Heart left ventricle (tissue), 16 donors: ENCODE results near the gene SETBP1. TPM values are rescaled to one million over a fixed set of nuclear protein-coding genes. Genes with fewer than 3 reads are reported as not detected.

ENCODE experiments used
- ATAC-seq, 4 donors: fragments of 200-7000 bp; cut with Tn5 transposase; one replicate each; pipeline ENCODE4 v1.9.1; 2020 to 2022; ENCODE audit warnings: moderate library complexity in 4 of 4, mild to moderate bottlenecking in 3 of 4, moderate number of reproducible peaks in 1 of 4
- DNase-seq, 5 donors: peaks; one replicate each; pipeline ENCODE4 v3.0.0-alpha.2; 2020
- H3K27ac ChIP-seq, 12 donors: fragments of 200-600 bp; sonication (generic) in 4 of 12; one replicate each; pipeline versions ENCODE4 v1.5.0 to v1.8.0; 2016 to 2022; ENCODE audit warnings: mild to moderate bottlenecking in 2 of 12
- H3K27me3 ChIP-seq, 9 donors: fragments of 200-600 bp; sonication (generic) in 2 of 9; one replicate each; pipeline versions ENCODE4 v1.5.1 to v1.8.0; 2016 to 2022; ENCODE audit warnings: mild to moderate bottlenecking in 3 of 9
- H3K36me3 ChIP-seq, 9 donors: fragments of 200-600 bp; sonication (generic) in 2 of 9; one replicate each; pipeline versions ENCODE4 v1.5.0 to v1.8.0; 2018 to 2022; ENCODE audit warnings: mild to moderate bottlenecking in 2 of 9
- H3K4me1 ChIP-seq, 12 donors: fragments of 200-600 bp; sonication (generic) in 4 of 12; one replicate each; pipeline versions ENCODE4 v1.5.0 to v1.8.0; 2016 to 2022; ENCODE audit warnings: mild to moderate bottlenecking in 3 of 12
- H3K4me3 ChIP-seq, 12 donors: fragments of 200-600 bp; sonication (generic) in 4 of 12; one replicate each; pipeline versions ENCODE4 v1.5.0 to v1.8.0; 2017 to 2022; ENCODE audit warnings: mild to moderate bottlenecking in 9 of 12, moderate library complexity in 4 of 12
- H3K9me3 ChIP-seq, 12 donors: fragments of 200-600 bp; sonication (generic) in 4 of 12; one replicate each; pipeline versions ENCODE4 v1.5.0 to v1.8.0; 2016 to 2022; ENCODE audit warnings: mild to moderate bottlenecking in 1 of 12
- CTCF ChIP-seq, 12 donors: fragments of 200-600 bp; sonication (generic) in 4 of 12; IDR thresholded peaks; one replicate each; pipeline versions ENCODE4 v1.5.0 to v1.8.0; 2018 to 2022; ENCODE audit warnings: antibody characterized with exemption in 12 of 12, mild to moderate bottlenecking in 5 of 12
- POLR2A ChIP-seq, 2 donors: fragments of 450-650 bp; IDR thresholded peaks; one replicate each; pipeline ENCODE4 v1.6.1; 2017; ENCODE audit warnings: antibody characterized with exemption in 2 of 2, mild to moderate bottlenecking in 2 of 2, moderate library complexity in 2 of 2
- WGBS, 4 donors: extraction: QIAGEN DNeasy Blood & Tissue Kit in 2 of 4; methylation state at CpG; one replicate each; pipeline versions ENCODE4 v1.1.5 to v1.1.7; 2013 to 2018; 5-methylcytosine and 5-hydroxymethylcytosine counted together
- intact Hi-C, 10 donors: fragments of 100-400 bp; cut with DNase I; formaldehyde crosslinking; loops; one replicate each; pipeline versions ENCODE4 v1.11.1 to v1.14.2; 2022
- polyA plus RNA-seq, 2 donors: library from polyadenylated mRNA; stranded (reverse); fragments of 200-250 nt; gene quantifications; one replicate each; pipeline ENCODE4 v1.2.3, GENCODE V29; 2013
- total RNA-seq, 9 donors: library from RNA; depleted of rRNA in 2 of 9; stranded (reverse); fragments of >200 nt in 2 of 9; fragmentation: NEBNext Ultra II Directional in 3 of 9; extraction: Animal tissue kit (Norgen Biotek cat#: 25700) in 3 of 9; gene quantifications; one replicate each; pipeline versions ENCODE4 v1.1.0 to v1.2.4, GENCODE V29; 2016 to 2023
- donor health status: ischemic (EF 13 %, LVEDD 7.1; RV severe dilation, severe dysfunction).
- donor health status: healthy with polysubstance abuse.
- donor health status: DM: no; HTN: yes; CAD: no.
- donor health status: DM: no; HTN: no; CAD: no.
- donor health status: ischemic (EF 25% LVEDD 6.9; RV normal size, moderate dysfunction).
- donor health status: ischemic (EF 25% LVEDD 5.7; RV mildly dilated, moderate dysfunction).
- donor health status: healthy.
- donor health status: DM: yes; HTN: yes; CAD: no.
- donor health status: ischemic (EF 35%, LVEDD 5.7; RV mildly dilated, moderate dysfunction).
- donor health status: nonischemic (EF 11% LVEDD 7.7; RV severe dilation, severe dysfunction).
- donor health status: DM: yes; HTN: yes; CAD: no.
- donor health status: PGD.
- donor health status: ischemic (EF 29% LVEDD 5.4; RV normal size, mild dysfunction).
- donor health status: nonischemic (EF 23%, LVEDD 6.1; RV moderate dilation, normal function).

Gene SETBP1
- total and polyA plus RNA-seq, 11 donors = 1.2 to 10.6 (median 5.5) TPM

- TF ChIP-seq CTCF (IDR thresholded peaks at IDR 0.05) = no peak
- H3K4me3 ChIP-seq = no peak overlapping the region
- ATAC-seq (no peak), DNase-seq (no peak)
- peaks cover 0 to 68% (median 24%) of the 10 kb centered on the region in 12 donors for H3K4me1 ChIP-seq
- no peak overlapping the region for H3K27ac ChIP-seq
- 93 to 98% (median 95%) methylated on average over 4 of the region's 4 CpGs for WGBS, 4 donors
- H3K36me3 ChIP-seq = no peaks in the 10 kb centered on the region
- intact Hi-C loops = no loop called here
- no peaks in the 10 kb centered on the region for H3K9me3 ChIP-seq
- H3K27me3 ChIP-seq = no peaks in the 10 kb centered on the region
Measured at GRCh38 chr18:44767807-44768206, 87.1 kb downstream of the SETBP1 start.

GRCh38 chr18:44770641-44771040 lies 90.0 kb downstream of the SETBP1 start:
- H3K4me1 ChIP-seq = peaks cover 0 to 58% (median 20%) of the 10 kb centered on the region in 12 donors
- ATAC-seq = no peak
- H3K9me3 ChIP-seq = no peaks in the 10 kb centered on the region
- H3K36me3 ChIP-seq = no peaks in the 10 kb centered on the region
- DNase-seq = no peak
- no peak overlapping the region for H3K4me3 ChIP-seq
- H3K27ac ChIP-seq = peak overlapping the region in 1 of 12 donors; percentile 70
- TF ChIP-seq CTCF (IDR thresholded peaks at IDR 0.05) (no peak), POLR2A (IDR thresholded peaks at IDR 0.05) (no peak)
- 94 to 98% (median 96%) methylated on average over 2 of the region's 2 CpGs for WGBS, 4 donors
- no peaks in the 10 kb centered on the region for H3K27me3 ChIP-seq
- intact Hi-C loops = loop anchor here in 1 of 10 donors (10.0 kb wide), 1 partner anchor 66 kb away; no protein-coding TSS in a partner anchor

- DNase-seq (no peak), ATAC-seq (peak in 2 of 4 donors; percentile 14 to 16)
- Histone ChIP-seq H3K9me3 (no peaks in the 10 kb centered on the region), H3K4me1 (peaks cover 0 to 50% (median 17%) of the 10 kb centered on the region in 12 donors), H3K36me3 (no peaks in the 10 kb centered on the region), H3K27me3 (no peaks in the 10 kb centered on the region), H3K4me3 (no peak overlapping the region), H3K27ac (peak overlapping the region in 7 of 12 donors; percentile 4 to 70 (median 34))
- intact Hi-C loops = loop anchor here in 1 of 10 donors (10.0 kb wide), 1 partner anchor 67 kb away; no protein-coding TSS in a partner anchor
- TF ChIP-seq POLR2A (IDR thresholded peaks at IDR 0.05) (no peak), CTCF (IDR thresholded peaks at IDR 0.05) (no peak)
- WGBS, 4 donors = 62 to 77% (median 68%) methylated on average over 5 of the region's 5 CpGs
Measured at GRCh38 chr18:44771572-44771955, 90.9 kb downstream of the SETBP1 start.

- Histone ChIP-seq H3K27me3 (no peaks in the 10 kb centered on the region), H3K36me3 (no peaks in the 10 kb centered on the region), H3K4me3 (no peak overlapping the region), H3K27ac (peak overlapping the region in 7 of 12 donors; percentile 4 to 70 (median 41)), H3K9me3 (no peaks in the 10 kb centered on the region), H3K4me1 (peaks cover 0 to 47% (median 16%) of the 10 kb centered on the region in 12 donors)
- TF ChIP-seq POLR2A (IDR thresholded peaks at IDR 0.05) = no peak
- no peak for TF ChIP-seq CTCF (IDR thresholded peaks at IDR 0.05)
- 72 to 78% (median 76%) methylated on average over 14 of the region's 14 CpGs for WGBS, 4 donors
- intact Hi-C loops = loop anchor here in 1 of 10 donors (10.0 kb wide), 1 partner anchor 67 kb away; no protein-coding TSS in a partner anchor
- ATAC-seq (peak; percentile 34 to 79 (median 72)), DNase-seq (no peak)
Measured at GRCh38 chr18:44771956-44772917, 91.5 kb downstream of the SETBP1 start.
